ENCODE results near the gene CFAP410.
"Not testable (repeated sequence)": the region's sequence is repeated elsewhere in the genome, so short reads cannot be mapped to it uniquely, and the experiment has no call there.

CFAP410 gene

DNA sequence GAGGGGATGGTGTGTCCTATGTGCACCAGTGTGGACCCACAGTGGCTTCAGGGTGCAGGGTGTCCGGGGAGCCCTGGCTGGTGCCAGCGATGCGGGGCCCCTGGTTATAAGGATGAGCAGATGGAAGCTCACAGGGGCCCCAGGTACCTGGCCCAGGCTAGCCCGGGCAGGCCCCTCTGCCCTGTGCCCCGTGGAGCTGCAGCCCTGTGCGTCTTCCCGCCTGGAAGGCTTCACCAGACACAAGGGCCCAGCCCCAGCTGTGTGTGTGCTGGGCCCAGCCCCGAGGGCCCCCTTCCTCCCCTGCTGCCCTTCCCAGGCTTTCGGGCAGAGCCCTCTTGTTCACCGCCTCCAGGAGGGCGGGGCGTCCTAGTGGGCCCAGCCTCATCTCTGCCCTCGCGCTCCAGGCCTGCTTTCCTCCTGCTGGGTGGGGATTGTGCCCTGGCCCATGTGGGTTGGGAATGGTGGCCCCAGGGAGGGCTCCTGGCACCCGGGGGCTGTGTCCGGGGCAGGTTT lies 23.4 kb downstream of the CFAP410 start:
- DNase-seq: no peak

DNA sequence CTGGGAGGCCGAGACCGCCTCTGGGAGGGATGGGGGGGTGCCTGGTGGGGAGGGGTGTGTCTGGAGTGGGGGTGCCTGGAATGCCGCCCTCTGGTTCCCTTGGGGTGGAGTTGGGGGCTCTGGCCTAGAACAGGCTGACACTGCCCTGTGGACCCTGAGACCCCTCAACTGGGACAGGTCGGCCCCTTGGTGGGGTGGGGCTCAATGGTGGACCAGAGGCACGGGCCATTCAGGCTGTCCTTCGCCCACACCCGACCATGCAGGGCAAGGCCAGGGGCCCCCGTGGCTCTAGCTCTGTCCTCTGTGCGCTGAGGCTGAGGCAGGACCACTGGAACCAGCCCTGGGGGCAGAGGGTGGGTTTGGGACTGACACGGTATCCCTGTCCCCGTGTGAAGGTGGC lies 24.6 kb downstream of the CFAP410 start:
- DNase-seq: no peak

DNA sequence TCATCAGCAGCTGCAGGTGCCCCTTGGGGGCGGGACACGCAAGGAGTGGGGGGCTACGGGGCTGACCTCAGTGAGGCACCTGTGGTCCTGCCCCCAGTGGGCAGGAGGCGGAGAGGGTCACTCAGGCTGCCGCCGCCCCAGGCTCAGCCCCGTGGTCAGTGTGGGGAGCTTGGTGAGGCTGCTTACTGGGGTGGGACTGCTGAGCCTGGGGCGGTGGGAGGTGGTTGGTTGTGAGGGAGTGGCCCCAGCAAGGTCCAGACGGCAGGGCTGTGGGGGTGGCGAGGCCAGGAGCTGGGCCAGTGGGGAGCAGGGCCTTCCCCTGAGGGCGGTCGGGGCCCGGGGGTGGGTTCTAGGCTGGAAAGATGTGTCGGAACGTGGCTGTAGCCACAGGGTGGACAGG lies 25.1 kb downstream of the CFAP410 start:
- no peak for DNase-seq

DNA sequence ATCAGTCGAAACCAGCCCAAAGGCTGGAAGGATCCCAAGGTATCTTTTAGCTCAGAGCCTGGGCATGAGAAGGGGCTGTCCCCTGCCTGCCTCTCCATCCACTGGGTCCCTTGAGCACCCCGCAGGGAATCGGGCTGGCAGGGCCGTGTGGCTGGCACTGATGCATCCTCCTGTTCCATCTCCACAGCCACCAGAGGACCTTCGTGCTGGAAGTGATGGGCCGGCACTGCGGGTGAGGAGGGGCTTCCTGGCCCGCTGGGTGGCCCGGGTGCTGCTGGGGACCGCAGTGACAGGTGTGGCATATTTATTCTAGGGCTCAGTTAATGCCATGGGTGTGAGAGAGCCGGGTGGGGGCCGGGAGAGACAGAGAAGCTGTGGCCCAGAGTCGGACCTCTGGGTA lies 25.7 kb downstream of the CFAP410 start:
- no peak for DNase-seq

DNA sequence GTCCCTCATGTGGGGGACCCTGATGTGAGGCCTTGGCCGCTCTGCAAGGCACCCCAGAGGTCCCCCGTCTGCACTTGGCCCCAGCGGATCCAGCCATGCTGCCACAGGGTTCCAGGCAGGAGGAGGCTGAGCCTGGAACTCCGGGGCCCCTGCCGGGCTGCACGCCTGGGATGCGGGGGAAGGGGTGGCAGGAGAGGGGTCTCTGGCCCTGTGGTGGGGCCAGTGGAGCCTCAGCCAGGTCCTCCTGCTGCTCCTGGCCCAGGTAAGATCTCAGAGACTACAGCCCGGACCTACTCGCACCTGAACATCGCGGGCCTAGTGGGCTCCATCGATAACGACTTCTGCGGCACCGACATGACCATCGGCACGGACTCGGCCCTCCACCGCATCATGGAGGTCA lies 26.5 kb downstream of the CFAP410 start:
- DNase-seq: no peak

DNA sequence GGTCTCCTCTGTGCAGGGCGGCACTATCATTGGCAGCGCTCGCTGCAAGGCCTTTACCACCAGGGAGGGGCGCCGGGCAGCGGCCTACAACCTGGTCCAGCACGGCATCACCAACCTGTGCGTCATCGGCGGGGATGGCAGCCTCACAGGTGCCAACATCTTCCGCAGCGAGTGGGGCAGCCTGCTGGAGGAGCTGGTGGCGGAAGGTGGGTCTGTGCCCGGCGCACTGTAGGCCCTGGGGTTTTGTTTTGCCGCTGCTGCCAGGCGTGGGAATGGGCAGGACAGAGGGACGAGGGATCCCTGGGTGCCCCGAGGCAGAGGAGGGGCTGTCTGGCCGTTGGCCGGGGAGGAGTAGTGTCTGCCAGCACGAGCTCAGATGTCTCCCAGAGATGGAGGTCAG lies 27.1 kb downstream of the CFAP410 start:
- DNase-seq: no peak

DNA sequence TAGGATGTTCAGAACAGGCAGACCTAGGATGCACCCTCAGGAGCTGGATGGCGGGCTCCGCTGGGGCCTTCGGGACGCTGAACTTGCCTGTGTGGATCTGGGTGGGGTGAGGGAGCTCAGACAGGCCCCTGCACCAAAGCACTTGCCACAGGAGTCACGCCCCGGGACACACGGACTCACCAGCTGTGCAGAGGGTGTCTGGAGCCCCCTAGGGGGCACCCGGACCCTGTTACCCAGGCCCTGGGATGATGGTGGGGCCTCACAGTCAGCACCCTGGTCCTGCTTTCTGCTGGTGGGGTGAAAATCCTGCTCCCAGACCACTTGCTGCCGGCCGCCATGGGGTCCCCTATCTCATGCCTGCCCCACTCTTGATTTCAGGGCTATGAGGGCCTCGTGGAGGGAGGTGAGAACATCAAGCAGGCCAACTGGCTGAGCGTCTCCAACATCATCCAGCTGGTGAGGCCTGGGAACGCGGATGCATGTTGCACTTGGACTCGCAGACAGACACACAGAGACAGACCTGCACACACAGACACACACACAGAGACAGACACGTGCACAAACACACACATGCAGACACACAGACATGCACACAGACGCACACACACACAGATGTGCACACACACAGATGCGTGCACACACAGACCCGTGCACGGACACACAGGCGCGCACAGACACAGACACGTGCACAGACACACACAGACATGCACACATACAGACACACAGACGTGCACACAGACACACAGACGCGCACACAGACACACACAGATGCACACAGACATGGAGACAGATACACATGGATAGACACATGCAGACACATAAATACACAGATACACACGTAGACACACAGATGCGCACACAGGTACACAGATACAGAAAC lies 28.3 kb downstream of the CFAP410 start:
- DNase-seq: no peak

DNA sequence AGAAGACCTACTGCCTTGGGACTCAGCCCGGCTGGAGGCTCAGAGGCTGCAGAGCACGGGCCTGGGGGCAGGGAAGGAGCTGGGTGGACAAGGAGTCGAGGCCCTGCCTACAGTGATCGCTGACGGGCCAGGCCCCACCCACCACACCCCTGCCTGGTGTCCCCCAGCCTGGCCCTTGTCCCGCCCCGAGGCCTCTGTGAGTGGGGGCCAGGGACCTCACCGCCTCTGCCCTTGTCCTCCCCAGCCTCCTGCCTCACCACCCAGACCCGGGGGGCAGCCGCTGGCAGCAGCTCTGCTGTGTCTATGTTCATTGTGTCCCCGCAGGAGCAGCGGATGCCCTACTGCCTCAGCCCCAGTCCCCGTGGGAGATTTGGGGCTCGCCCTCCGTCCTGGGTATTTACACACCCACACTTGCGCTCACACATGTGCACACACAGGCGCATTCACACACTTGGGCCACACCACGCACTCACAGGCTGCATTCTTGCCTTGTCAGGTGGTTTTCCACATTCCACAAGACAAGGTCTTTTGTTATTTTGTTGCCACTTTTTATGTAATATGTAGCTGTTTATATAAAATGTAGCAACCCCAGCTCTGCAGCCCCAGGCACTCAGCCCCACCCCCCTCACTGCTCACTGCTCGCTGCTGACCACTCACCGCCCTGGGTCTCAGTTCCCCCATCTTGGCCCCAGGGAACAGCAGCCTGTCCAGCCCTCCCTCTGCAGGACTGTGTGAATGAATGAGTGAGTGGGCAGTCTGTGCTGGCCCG lies 32.1 kb downstream of the CFAP410 start:
- no peak for DNase-seq

DNA sequence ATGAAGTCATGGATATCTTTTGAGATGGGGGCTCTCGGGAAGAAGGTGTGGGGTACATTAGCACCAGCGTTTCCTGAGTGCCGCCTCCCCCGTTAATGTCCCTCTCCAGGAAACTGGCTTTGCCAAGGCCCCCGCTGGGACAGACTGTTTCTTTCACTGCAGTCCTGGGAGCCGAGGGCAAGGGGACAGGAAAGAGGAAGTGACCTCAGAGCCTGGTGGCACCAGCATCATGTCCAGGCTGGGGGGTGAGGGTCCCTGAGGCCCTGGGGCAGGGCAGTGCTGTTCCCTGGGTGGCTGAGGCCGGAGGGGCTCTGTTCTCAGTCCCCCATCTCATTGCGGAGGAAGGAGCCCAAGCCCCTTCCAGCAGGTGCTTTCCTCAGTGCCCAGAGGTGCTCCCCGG lies 33.5 kb downstream of the CFAP410 start:
- no peak for DNase-seq

DNA sequence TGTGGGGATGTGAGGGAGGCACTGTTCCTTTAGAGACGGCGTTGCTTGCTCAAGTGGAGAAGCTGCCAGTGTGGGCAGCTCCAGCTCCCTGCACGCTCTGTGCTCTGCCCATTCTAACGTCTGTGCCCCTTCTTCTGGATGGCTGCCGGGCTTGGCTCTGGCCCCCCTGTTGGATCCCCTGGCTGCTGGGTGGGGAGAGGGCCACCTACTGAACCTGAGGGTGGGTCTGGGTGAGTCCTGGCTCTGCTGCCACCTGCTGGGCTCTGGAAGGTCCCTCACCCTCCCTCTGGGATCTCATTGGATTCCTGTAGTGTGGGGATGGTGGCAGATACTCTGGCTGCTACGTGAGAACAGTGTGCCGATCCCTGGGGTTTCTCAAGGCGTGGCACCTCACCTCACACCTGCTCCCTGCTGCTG lies 34.3 kb downstream of the CFAP410 start:
- DNase-seq: peak; percentile 24

DNA sequence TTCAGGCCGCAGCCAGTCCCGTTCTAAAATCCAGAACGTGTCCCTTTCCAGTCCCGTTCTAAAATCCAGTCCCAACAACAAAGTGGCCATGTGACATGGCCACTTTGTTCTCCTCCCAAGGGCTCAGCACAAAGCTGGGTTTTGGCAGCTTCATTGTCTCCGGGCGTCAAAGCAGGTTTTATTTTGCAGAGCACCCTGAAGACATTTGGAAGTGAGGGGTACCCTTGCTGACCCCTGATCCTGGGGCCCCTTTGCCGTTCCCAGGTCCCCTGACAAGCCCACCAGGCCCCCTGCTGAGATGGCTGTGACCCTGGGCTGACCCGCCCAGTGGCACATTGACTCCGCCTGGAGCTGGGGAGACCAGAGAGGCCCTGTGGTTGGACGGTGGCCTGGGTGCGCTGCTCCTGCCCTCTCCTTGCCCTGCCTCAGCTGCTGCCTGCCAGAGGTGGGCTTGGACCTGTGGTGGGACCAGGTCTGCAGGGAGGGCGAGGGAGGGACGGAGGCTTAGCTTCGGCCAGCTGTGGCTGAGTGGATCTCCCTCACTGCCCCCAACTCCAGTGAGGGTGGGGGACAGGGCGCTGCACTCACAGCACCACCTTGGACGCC lies 35.1 kb downstream of the CFAP410 start:
- no peak for DNase-seq

DNA sequence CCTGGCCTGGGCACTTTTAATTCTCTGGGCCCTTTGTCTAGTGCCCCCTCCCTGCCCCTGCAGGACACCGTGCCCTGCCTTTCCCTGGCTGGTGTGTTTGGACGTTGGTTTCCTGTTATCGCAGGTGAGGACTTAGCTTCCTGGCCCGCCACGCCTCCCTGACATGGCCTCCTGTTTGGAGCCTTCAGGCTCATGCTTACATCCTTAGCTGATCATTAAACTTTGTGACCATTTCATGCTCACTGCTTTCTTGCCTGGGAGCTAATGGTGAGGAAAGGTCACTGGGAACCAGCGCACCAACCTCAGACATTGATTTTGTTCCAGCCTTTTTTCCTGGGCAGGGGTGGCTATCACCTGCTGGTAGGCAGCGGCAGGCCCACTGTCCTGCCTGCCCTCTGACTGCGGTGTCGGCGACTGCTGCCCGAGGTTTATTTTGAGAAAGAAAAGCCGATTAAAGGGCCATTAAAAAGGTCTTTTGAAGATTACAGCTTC lies 35.7 kb downstream of the CFAP410 start:
- DNase-seq: no peak

DNA sequence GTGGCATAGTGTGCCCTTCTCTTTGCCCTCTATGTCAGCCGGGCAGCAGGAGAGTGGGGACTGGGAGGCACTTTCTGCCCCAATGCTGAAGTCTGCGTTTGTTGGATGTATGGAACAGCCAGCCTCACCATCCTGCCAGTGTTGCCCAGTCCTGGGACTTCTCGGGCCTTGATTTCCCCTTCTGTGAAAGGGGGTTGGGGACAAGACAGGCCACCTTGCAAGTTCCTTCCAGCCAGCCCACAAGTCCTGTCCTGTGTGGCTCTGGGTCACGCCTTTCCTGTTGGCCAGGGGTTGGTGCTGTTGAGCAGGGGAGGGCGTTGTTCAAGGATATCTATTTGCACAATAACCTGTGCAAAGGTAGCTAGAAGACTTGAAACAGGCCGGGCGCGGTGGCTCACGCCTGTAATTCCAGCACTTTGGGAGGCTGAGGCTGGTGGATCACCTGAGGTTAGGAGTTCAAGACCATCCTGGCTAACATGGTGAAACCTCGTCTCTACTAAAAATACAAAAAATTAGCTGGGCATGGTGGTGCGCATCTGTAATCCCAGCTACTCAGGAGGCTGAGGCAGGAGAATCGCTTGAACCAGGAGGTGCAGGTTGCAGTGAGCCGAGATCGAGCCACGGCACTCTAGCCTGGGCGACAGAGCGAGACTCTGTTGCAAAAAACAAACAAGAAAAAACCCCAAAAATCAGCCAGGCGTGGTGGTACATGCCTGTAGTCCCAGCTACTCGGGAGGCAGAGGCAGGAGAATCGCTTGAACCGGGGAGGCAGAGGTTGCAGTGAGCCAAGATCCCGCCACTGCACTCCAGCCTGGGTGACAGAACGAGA lies 36.4 kb downstream of the CFAP410 start:
- not testable (repeated sequence) for DNase-seq

DNA sequence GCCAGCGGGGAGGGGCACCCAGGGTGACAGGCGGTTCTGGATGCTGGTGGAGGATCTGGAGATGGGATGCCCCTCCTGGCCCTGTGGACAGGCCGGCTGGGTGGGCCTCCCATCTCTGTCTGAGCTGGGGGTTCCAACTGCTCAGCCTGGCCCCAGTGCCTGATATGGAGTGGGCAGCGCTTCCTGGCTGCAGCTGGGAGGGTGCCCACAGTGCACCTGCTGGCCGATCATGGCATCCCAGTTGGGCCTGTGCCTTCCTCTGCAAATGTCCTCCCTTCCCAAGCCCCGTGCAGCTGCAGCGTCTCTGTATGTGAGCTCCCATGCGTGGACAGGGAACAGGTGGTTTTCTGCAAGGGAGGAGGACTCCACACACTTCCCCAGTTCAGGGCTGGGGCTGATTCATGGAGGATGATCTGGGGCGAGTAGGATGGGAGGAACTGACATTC lies 37.2 kb downstream of the CFAP410 start:
- DNase-seq: no peak

DNA sequence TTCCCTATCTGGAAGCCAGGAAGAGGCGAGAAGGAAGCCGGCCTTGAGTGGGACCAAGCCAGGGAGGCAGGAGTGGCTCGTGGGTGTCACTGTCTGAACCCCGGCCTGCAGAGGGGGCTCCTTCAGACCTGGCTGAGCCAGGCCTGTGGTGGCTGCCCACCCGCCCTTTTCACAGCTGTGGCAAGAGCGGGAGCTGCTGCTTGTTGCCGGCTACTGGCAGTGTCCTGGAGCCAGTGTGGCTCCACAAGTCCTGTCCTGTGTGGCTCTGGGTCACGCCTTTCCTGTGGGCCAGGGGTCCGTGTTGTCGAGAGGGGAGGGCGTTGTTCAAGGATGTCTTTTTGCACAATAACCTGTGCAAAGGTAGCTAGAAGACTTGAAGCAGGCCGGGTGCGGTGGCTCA lies 38.0 kb downstream of the CFAP410 start:
- DNase-seq: no peak

DNA sequence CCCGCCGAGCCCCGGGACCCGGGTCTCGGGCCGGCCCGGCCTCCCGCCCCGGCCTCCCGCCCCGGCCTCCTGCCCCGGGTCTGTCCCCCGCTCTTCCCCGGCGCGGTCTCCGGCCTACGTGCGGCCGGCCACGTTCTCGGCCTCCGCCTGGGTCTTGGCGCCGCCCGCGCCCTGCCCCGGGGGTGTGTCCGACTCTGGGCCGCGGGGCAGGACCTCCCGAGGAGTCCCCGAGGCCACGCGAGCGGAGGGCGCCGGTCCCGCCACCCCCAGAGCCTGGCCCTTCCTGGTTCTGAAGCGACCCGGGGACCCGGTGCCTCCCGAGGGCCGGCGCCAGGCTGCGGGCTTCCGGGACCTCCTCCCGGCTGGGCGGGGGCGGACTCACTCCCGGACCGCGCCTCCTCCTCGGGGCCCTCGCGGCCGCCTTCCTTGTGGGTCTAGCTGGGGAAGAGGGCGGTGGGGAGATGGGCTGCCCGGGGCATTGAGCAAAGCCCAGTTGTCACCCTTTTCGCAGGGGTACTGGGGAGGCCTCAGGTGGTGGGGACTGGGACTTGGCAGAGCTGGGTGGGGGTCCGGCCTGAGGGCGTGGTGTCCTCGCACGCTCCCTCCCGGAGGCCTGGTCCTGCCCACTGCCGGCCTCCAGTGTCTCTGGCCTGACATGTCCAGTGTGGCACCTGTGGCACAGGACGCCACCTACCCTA lies 38.8 kb downstream of the CFAP410 start:
- DNase-seq: peak; percentile 37

DNA sequence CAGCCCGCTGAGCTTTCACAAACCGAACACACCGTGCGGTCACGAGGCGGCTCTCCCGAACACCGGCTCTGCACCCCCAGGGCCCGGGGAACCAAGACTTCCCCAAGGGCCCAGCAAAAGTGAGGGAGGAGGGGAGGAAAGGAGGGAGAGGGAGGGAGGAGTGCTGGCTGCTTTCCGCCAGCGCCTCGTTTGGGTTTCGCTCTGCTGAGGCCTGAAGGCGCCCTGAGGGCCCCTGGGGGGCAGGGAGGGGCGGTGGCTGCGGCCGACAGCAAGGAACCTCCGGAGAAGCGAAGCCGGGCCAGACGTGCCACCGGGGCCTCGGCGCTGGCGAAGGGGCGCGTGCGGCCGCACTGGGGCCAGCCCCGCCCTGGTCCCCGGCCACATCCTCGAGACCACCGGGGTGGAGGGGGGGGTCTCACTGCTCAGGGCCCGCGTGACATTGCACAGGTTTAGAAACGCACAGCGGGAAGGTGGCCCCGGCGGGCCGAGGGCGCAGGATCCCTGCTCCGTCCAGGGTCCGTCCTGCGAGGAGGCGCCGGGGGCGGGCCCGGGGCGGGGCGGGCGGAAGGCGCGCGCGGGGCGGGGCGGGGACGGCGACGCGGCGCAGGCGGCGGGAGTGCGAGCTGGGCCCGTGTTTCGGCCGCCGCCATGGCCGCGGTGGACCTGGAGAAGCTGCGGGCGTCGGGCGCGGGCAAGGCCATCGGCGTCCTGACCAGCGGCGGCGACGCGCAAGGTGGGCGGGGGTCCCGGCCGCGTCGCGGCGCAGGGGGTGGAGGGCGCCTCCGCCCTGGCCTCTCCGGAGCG lies 39.5 kb downstream of the CFAP410 start, which contains the start of gene PFKL:
Gene PFKL, plus strand, starts transcription at position 596 of the 804 bp plus-strand sequence. Its CDS starts 53 bp downstream, at position 649.
- peak; percentile 59 for DNase-seq

DNA sequence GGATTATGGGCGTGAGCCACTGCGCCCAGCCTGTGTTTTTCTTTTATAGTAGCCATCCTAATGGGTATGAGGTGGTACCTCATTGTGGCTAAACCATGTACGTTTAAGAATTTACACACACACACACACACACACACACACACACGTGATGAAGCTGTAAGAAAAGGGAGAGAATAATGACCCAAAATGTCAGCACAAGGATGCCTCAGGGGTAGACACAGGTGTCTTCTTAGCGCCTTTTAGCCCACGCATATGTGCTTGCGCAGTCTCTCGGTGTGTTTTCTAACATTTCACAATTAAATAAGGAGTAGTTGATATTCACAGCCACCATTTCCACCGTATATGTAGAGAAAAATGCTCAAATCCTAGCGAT lies 40.1 kb downstream of the CFAP410 start:
- no peak for DNase-seq

DNA sequence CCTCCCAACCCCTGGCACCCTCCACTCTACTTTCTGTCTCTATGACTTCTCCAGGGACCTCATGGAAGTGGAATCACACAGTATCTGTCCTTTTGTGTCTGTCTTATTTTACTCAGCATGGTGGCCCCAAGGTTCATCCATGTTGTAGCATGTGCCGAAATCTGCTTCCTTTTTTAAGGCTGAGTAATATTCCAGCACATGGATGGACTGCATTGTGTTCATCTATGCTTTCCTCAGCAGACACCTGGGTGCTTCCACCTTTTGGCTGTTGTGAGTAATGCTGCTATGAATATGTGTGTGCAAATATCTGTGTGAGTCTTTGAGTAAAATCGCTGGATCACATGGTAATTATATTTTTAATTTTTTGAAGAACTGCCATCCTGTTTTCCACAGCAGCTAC lies 40.9 kb downstream of the CFAP410 start:
- no peak for DNase-seq

DNA sequence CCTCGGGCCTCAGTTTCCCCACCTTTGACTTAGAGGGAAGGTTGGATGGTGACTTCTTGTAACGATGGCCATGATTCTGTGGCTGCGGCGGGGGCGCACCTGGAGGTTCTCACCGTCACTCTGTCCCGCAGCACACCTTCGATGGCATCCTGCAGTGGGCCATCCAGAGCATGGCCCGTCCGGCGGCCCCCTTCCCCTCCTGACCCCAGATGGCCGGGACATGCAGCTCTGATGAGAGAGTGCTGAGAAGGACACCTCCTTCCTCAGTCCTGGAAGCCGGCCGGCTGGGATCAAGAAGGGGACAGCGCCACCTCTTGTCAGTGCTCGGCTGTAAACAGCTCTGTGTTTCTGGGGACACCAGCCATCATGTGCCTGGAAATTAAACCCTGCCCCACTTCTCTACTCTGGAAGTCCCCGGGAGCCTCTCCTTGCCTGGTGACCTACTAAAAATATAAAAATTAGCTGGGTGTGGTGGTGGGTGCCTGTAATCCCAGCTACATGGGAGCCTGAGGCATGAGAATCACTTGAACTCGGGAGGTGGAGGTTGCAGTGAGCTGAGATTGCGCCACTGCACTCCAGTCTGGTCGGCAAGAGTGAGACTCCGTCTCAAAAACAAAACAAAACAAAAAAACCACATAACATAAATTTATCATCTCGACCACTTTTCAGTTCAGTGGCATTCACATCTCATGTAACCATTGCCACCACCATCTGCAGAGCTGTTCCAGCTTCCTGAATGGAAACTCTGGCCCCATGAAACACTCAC lies 41.5 kb downstream of the CFAP410 start:
- peak; percentile 57 for DNase-seq
